ENCODE results near the gene KRAS. TPM values are rescaled to one million over a fixed set of nuclear protein-coding genes. Genes with fewer than 3 reads are reported as not detected.

The KRAS gene
- total RNA-seq, 2 experiments from 2014 or later = 18.9 to 20.6 TPM

DNA sequence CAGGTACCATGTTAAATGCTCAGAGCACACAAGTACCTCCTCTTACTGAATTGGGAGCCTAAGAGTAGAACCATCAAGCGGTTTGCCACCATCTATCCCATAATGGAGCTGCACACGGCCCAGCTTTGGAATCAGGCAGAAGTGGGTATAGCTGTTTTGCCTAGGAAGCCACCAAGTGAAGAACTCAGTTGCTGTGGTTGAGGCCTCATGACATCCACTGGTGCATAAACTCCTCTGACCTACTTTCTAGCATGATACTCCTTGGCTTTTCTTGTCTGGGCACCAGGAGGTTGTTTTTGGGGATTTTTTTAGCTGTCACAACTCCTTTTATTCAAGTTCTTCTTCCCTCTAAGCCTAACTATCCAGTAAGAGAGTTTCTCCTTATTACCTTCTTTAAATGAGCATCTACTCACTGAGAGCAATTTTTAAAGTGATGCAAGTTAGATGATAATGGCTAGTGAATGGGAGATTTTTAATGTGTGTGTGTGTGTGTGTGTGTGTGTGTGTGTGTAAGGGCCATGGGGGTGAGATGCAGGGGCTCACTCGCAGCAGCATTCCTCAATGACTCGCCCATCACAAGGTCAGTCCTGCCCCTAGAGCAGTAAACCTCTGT is 20.9 kb upstream of the KRAS start:
- Mint-ChIP-seq H3K4me3 (no peak overlapping the region), H3K27me3 (ENCODE audit: low read depth) (no peaks in the 10 kb centered on the region), H3K4me1 (ENCODE audit: low read depth) (peaks cover 6% of the 10 kb centered on the region), H3K27ac (no peak overlapping the region), H3K9me3 (no peaks in the 10 kb centered on the region), H3K36me3 (ENCODE audit: low read depth) (no peaks in the 10 kb centered on the region)
- intact Hi-C loops (cut with micrococcal nuclease) = no loop called here
- CTCF ChIA-PET = no interaction called here
- DNase-seq = no peak

DNA sequence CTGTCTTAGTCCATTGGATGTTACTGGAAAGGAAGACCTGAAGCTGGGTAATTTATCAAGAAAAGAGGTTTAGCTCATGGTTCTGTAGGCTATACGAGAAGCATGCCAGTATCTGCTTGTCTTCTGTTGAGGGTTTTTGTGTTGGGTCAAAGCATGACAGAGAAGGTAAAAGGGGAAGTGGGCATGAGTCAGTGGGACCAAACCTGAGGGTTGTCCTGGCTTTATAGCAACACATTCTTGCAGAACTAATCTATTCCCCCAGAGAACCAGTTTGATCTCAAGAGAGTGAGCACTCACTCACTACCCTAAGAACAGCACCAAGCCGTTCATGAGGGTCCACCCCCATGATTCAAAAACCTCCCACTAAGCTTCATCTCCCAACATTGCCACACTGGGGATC is 19.0 kb upstream of the KRAS start:
- H3K9me3 Mint-ChIP-seq = no peaks in the 10 kb centered on the region
- H3K27ac Mint-ChIP-seq = no peak overlapping the region
- no peaks in the 10 kb centered on the region for H3K36me3 Mint-ChIP-seq (ENCODE audit: low read depth)
- H3K27me3 Mint-ChIP-seq (ENCODE audit: low read depth) = no peaks in the 10 kb centered on the region
- no peak overlapping the region for H3K4me3 Mint-ChIP-seq
- CTCF ChIA-PET = interaction anchor here (1.1 to 1.3 kb wide), 3 partner anchors 9 to 52 kb away, joined by 3 read pairs; no protein-coding TSS in a partner anchor
- intact Hi-C loops (cut with micrococcal nuclease) = no loop called here
- DNase-seq = no peak
- H3K4me1 Mint-ChIP-seq (ENCODE audit: low read depth) = peaks cover 1% of the 10 kb centered on the region

DNA sequence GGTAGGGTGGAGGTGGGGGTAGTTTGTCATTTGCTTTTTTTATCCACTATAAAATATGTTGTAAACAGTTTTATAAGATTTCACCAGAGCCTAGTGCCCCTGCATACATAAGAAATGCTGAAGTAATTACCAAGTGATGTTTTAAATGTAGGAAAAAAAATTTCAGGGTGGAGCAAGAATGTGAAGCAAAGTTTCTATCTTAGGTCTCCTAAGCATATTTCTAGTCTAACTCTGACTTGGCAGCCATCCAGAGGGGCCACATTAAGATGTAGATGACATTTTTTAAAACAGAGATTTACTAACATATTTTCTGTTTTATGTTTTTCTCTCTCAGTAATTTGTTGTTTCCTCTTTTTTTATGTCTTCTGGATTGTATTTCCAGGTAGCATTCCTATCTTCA is 15.8 kb upstream of the KRAS start:
- Mint-ChIP-seq H3K4me3 (no peak overlapping the region), H3K36me3 (ENCODE audit: low read depth) (no peaks in the 10 kb centered on the region), H3K4me1 (ENCODE audit: low read depth) (peaks cover 3% of the 10 kb centered on the region), H3K27ac (no peak overlapping the region), H3K9me3 (no peaks in the 10 kb centered on the region), H3K27me3 (ENCODE audit: low read depth) (no peaks in the 10 kb centered on the region)
- CTCF ChIA-PET = no interaction called here
- no peak for DNase-seq
- intact Hi-C loops (cut with micrococcal nuclease) = no loop called here

DNA sequence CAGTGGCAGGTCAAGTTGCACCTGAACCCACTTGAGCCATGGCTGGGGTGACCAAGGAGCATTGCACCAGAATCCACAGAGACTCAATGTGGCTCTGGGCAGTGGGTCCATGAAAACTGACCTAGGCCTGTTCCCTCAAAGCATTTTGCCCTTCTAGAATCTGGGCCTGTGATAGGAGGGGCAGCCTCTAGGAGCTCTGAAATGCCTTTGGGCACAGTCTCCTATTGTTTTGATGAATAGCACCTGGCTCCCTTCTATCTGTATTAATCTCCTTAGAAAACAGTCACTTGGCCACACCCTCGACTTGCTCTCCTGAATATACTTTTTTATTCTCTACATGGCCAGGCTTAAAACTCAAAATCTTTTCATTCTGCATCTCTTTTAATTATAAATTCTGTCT is 14.1 kb upstream of the KRAS start:
- intact Hi-C loops (cut with micrococcal nuclease) = no loop called here
- Mint-ChIP-seq H3K4me3 (no peak overlapping the region), H3K9me3 (no peaks in the 10 kb centered on the region), H3K27me3 (ENCODE audit: low read depth) (no peaks in the 10 kb centered on the region), H3K27ac (no peak overlapping the region), H3K36me3 (ENCODE audit: low read depth) (no peaks in the 10 kb centered on the region), H3K4me1 (ENCODE audit: low read depth) (peaks cover 3% of the 10 kb centered on the region)
- no peak for DNase-seq
- CTCF ChIA-PET = interaction anchor here (1.7 kb wide), 1 partner anchor 69 kb away, joined by 3 read pairs; no protein-coding TSS in a partner anchor

DNA sequence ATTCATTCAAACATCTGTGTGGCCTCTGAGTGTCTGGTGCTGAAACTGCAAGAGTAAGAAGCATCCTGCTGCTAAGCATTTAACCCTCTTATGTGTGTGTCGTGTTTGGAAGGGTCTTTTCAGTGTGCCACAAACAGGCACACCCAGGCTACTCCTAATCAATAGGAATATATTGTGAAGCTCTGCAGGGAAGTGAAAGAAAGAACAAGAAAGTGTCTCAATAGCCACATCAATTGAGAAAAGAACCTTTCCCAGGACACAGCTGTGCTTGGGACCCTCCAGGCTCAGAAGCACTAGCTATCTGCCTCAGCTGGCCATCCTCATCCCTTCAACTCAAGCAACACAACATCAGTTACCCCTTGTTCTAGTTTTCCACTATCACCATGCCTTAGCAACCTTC is 13.4 kb upstream of the KRAS start:
- Mint-ChIP-seq H3K4me3 (no peak overlapping the region), H3K9me3 (no peaks in the 10 kb centered on the region), H3K36me3 (ENCODE audit: low read depth) (no peaks in the 10 kb centered on the region), H3K27ac (no peak overlapping the region), H3K27me3 (ENCODE audit: low read depth) (no peaks in the 10 kb centered on the region), H3K4me1 (ENCODE audit: low read depth) (peaks cover 3% of the 10 kb centered on the region)
- CTCF ChIA-PET = interaction anchor here (0.6 to 1.7 kb wide), 2 partner anchors 69 to 202 kb away, joined by 3 read pairs; no protein-coding TSS in a partner anchor
- no peak for DNase-seq
- intact Hi-C loops (cut with micrococcal nuclease) = no loop called here

DNA sequence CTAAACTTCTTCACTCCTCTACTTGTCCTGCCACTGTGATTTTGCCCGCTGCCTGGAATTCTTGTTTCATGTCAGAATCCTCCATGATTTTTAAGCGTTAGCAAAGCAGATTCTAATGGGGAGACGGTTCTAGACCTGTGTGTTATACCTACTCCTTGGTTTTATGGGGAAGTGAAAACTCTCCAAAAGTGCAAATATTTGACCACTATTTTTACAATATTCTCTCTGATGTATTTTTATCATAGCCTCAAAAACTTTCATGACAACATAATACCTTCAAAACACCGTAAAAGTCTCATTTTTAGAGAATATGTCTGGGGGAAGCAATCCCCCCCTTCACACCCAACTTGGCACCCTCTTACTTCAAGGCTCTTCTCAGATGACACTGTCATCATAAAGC is 12.9 kb upstream of the KRAS start:
- peaks cover 3% of the 10 kb centered on the region for H3K4me1 Mint-ChIP-seq (ENCODE audit: low read depth)
- no peaks in the 10 kb centered on the region for H3K27me3 Mint-ChIP-seq (ENCODE audit: low read depth)
- DNase-seq = no peak
- H3K4me3 Mint-ChIP-seq = no peak overlapping the region
- CTCF ChIA-PET = interaction anchor here (0.6 to 1.7 kb wide), 2 partner anchors 70 to 201 kb away, joined by 3 read pairs; no protein-coding TSS in a partner anchor
- H3K9me3 Mint-ChIP-seq = no peaks in the 10 kb centered on the region
- H3K36me3 Mint-ChIP-seq (ENCODE audit: low read depth) = no peaks in the 10 kb centered on the region
- no peak overlapping the region for H3K27ac Mint-ChIP-seq
- intact Hi-C loops (cut with micrococcal nuclease) = loop anchor here (2.0 kb wide), 1 partner anchor 13 kb away; no protein-coding TSS in a partner anchor

DNA sequence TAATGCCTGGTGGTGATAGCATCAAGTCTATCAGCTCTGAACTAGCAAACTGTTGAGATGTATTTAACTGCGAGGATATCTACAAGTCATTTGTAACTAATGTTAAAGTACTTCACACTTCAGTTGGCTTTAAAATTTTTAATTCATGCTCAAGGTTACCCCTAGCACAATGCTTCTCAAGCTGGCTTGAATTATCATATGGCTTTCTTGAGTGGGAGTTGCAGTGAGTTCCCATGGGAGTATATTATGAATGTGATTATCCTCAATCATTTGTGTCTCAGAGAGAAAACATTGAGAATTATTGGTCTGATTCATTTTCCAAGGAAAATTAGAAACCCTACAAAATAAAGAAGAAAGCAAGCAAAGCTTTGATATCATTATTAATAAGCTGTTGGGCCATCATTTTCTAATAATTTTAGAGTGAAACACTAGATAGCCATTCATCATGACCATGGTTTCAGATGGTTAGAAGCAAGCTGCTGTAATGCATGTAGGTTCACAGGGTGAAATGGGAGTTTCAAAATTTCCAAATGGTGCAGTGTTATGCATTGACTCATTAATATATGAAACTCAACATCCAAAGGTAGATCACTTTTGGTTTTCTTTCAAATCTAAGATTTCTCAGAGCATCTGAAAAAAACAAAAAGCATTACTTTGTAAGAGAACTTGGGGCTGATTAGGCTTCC is 11.8 kb upstream of the KRAS start:
- Mint-ChIP-seq H3K27ac (no peak overlapping the region), H3K27me3 (ENCODE audit: low read depth) (no peaks in the 10 kb centered on the region), H3K36me3 (ENCODE audit: low read depth) (no peaks in the 10 kb centered on the region), H3K9me3 (no peaks in the 10 kb centered on the region), H3K4me3 (no peak overlapping the region), H3K4me1 (ENCODE audit: low read depth) (peaks cover 3% of the 10 kb centered on the region)
- no peak for DNase-seq
- intact Hi-C loops (cut with micrococcal nuclease) = loop anchor here (2.0 kb wide), 1 partner anchor 14 kb away; no protein-coding TSS in a partner anchor
- CTCF ChIA-PET = no interaction called here

DNA sequence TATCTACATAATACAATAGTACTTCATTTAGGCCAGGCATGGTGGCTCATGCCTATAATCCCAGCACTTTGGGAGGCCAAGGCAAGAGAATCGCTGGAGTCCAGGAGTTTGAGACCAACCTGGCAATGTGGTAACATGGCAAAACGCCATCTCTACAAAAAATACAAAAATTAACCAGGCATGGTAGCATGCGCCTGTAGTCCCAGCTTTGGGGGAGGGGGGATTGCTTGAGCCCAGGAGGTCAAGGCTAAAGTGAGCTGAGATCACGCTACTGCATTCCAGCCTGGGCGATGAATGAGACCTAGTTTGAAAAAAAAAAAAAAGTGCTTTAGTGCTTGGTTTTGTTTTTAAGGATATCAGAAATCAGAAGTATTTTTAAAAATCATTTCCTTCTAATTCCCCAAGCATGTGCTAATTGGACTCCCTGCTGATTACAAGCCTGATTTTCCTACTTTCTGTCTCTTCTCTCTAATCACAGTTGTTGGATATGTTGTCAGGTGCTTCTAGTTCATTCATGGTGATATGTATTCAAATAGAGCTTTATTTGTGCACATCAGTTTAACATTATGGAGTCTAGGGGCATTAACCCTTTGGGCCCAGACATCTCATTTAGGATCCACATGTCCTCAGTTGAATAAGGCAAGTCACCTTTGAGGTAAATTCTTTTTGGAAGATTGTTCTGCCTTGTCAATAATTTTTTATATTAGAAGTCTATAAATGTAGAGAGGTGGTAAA is 7.0 kb upstream of the KRAS start:
- CTCF ChIA-PET = interaction anchor here (0.6 kb wide), 1 partner anchor 51 kb away, joined by 5 read pairs; no protein-coding TSS in a partner anchor
- H3K4me1 Mint-ChIP-seq (ENCODE audit: low read depth) = peaks cover 11% of the 10 kb centered on the region
- H3K4me3 Mint-ChIP-seq = no peak overlapping the region
- intact Hi-C loops (cut with micrococcal nuclease) = no loop called here
- no peaks in the 10 kb centered on the region for H3K27me3 Mint-ChIP-seq (ENCODE audit: low read depth)
- no peak for DNase-seq
- H3K9me3 Mint-ChIP-seq = no peaks in the 10 kb centered on the region
- H3K27ac Mint-ChIP-seq = no peak overlapping the region
- no peaks in the 10 kb centered on the region for H3K36me3 Mint-ChIP-seq (ENCODE audit: low read depth)

DNA sequence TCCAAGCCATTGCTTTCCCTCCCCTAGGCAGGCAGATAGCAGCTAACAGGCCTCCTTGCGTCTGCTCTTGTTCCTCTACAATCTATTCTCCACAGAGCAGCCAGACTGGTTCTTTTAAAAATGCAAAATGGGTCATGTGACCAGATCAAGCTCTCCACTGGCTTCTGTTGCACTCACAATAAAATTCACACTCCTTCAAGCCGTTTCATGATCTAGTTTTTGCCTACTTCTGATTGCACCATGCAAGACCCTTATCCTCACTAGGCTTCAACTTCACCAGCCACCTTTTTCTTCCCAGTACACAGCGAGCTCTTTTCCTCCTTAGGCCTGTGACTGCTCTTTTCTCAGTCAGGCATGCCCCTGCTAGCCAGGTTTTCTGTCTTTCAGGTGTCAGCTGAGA is 6.1 kb upstream of the KRAS start:
- intact Hi-C loops (cut with micrococcal nuclease) = no loop called here
- no peak overlapping the region for H3K27ac Mint-ChIP-seq
- CTCF ChIA-PET = no interaction called here
- no peak for DNase-seq
- no peak overlapping the region for H3K4me3 Mint-ChIP-seq
- peaks cover 19% of the 10 kb centered on the region for H3K4me1 Mint-ChIP-seq (ENCODE audit: low read depth)
- no peaks in the 10 kb centered on the region for H3K36me3 Mint-ChIP-seq (ENCODE audit: low read depth)
- H3K9me3 Mint-ChIP-seq = no peaks in the 10 kb centered on the region
- no peaks in the 10 kb centered on the region for H3K27me3 Mint-ChIP-seq (ENCODE audit: low read depth)

DNA sequence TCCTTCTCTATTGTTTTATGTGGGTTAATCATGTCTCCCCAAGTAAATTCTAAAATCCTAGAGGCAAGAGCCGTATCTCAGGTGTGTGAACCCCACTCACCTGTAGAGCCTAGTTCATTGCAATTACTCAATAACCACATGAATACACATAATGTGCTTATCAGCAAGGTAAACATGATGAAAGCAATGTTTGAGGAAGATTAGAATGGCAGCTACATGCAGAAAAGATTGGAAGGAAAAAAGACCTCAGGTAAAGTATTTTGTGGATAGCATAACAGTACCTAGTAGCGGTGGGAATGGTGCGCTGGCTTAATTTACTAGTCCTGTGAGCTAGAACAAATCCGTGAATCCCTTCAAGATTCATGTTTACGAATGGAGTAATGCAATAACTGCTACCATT is 5.3 kb upstream of the KRAS start:
- Mint-ChIP-seq H3K27ac (no peak overlapping the region), H3K4me1 (ENCODE audit: low read depth) (peaks cover 23% of the 10 kb centered on the region), H3K4me3 (no peak overlapping the region), H3K27me3 (ENCODE audit: low read depth) (no peaks in the 10 kb centered on the region), H3K9me3 (no peaks in the 10 kb centered on the region), H3K36me3 (ENCODE audit: low read depth) (no peaks in the 10 kb centered on the region)
- no peak for DNase-seq
- CTCF ChIA-PET = interaction anchor here (0.9 to 1.5 kb wide), 3 partner anchors 15 to 131 kb away, joined by 3 to 5 read pairs (median 3); no protein-coding TSS in a partner anchor
- intact Hi-C loops (cut with micrococcal nuclease) = no loop called here

DNA sequence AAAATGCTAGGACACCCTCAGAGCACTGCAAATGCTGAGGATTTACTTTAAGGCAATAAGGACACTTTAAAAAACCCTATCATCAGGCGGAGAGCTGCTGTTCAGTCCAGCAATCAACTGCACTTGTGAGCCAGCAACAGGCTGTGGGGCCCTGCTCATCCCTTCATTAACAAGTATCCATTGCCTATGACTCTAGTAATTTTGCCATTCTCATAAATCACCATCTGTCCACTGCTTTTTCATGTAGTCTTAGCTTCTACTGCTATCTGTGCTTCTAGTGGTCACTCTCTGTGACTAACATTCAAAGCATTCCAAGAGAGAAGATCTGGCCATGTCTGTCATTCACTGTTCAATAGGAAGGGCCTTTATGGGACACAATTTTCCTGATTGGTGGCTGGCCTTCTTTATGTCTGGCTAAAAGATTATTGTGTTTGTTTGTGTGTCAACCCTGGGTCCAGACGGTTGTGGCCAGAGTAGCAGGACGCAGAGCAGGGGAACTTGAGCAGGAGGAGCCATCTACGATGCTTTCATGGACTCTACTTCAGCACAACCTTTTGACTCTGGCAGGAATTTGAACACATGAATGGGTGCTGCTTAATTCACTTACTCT is 3.6 kb upstream of the KRAS start:
- no peaks in the 10 kb centered on the region for H3K36me3 Mint-ChIP-seq (ENCODE audit: low read depth)
- H3K9me3 Mint-ChIP-seq = no peaks in the 10 kb centered on the region
- DNase-seq = no peak
- CTCF ChIA-PET = interaction anchor here (0.6 to 1.5 kb wide), 2 partner anchors 13 to 125 kb away, joined by 3 to 5 read pairs; no protein-coding TSS in a partner anchor
- no peak overlapping the region for H3K27ac Mint-ChIP-seq
- no peaks in the 10 kb centered on the region for H3K27me3 Mint-ChIP-seq (ENCODE audit: low read depth)
- H3K4me3 Mint-ChIP-seq = no peak overlapping the region
- peaks cover 25% of the 10 kb centered on the region for H3K4me1 Mint-ChIP-seq (ENCODE audit: low read depth)
- intact Hi-C loops (cut with micrococcal nuclease) = no loop called here

DNA sequence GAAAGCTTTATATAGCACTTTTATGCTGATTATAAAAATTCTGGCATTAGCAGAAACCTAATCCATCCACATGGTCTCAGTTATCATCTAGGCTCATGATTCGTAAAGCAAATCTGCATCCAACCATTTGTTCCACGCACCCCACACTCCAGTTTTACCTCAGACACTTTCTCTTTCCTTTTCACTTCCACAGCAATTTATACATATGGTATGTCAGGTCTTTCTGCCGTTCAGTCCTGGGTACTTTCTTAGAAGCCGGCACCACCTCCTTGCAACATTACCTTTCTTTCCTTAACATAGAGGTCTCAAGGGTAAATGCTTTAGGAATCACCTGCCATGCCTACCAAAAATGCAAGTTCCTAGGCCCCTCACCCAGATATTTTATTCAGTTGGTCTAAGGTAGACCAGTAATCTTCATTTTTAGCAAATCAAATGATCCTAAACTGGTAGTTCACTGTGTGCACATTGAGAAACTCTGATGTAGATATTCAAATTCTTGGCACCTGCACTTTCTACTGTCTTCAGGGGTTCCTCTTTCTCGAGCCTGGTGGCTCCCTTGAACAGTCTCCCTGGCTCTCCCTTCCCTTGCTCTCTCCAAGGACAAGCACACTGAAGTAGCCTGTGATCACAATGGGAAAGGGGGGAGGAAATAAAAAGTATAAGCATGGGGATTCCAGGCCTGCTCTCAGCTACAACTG is 2.8 kb upstream of the KRAS start:
- Mint-ChIP-seq H3K9me3 (no peaks in the 10 kb centered on the region), H3K4me1 (ENCODE audit: low read depth) (peaks cover 30% of the 10 kb centered on the region), H3K27ac (peak overlapping the region; percentile 28), H3K27me3 (ENCODE audit: low read depth) (no peaks in the 10 kb centered on the region), H3K36me3 (ENCODE audit: low read depth) (peaks cover under 1% of the 10 kb centered on the region), H3K4me3 (peak overlapping the region; percentile 20)
- DNase-seq = no peak
- CTCF ChIA-PET = no interaction called here
- intact Hi-C loops (cut with micrococcal nuclease) = no loop called here

Measured in activated naive CD4-positive, alpha-beta T cell treated with anti-CD3 and anti-CD28 coated beads for 36 hours (primary cell).